Stimulated activated CD4-positive, alpha-beta T cell treated with anti-CD3 and anti-CD28 coated beads, Interleukin-1b, Interleukin-23, amount 100 ng/mL, for 1 hour (primary cell): Measurements from ENCODE around the gene LGALS3BP.
"Not testable (repeated sequence)": the region's sequence is repeated elsewhere in the genome, so short reads cannot be mapped to it uniquely, and the experiment has no call there.

Experiments
- DNase-seq, 2 donors: peaks; one replicate each; pipeline ENCODE4 v3.0.0-alpha.2; 2020; ENCODE audit warnings: low read depth in 2 of 2

LGALS3BP gene

GRCh38 chr17:78979780-78980623, at the start of gene LGALS3BP:
Gene LGALS3BP, minus strand, starts transcription at chr17:78979923. Its CDS starts 2,732 bp downstream, at chr17:78977191.
- no peak for DNase-seq

GRCh38 chr17:79028496-79029326, 49.0 kb upstream of the LGALS3BP start:
- no peak for DNase-seq

GRCh38 chr17:79027925-79028491, 48.3 kb upstream of the LGALS3BP start:
- no peak for DNase-seq

- DNase-seq: no peak
Measured at GRCh38 chr17:79027274-79027924, 47.7 kb upstream of the LGALS3BP start.

GRCh38 chr17:79026376-79027273, 46.9 kb upstream of the LGALS3BP start:
- no peak for DNase-seq

- no peak for DNase-seq
Measured at GRCh38 chr17:79024901-79025737, 45.4 kb upstream of the LGALS3BP start.

GRCh38 chr17:79023886-79024771, 44.4 kb upstream of the LGALS3BP start, which contains the start of gene C1QTNF1:
Gene C1QTNF1, plus strand, starts transcription at chr17:79024169. Its CDS starts 19,800 bp downstream, at chr17:79043969.
- no peak for DNase-seq

- DNase-seq: no peak
Measured at GRCh38 chr17:79023180-79023705, 43.5 kb upstream of the LGALS3BP start.

GRCh38 chr17:79022507-79022991, 42.8 kb upstream of the LGALS3BP start:
- no peak for DNase-seq

- not testable (repeated sequence) for DNase-seq
Measured at GRCh38 chr17:79021929-79022328, 42.2 kb upstream of the LGALS3BP start.

GRCh38 chr17:79020631-79021301, 41.0 kb upstream of the LGALS3BP start:
- DNase-seq: no peak

- DNase-seq: no peak
Measured at GRCh38 chr17:79019632-79020584, 40.2 kb upstream of the LGALS3BP start.

GRCh38 chr17:79019261-79019631, 39.5 kb upstream of the LGALS3BP start:
- DNase-seq: no peak

GRCh38 chr17:79018370-79018695, 38.6 kb upstream of the LGALS3BP start:
- no peak for DNase-seq

- no peak for DNase-seq
Measured at GRCh38 chr17:79017546-79018369, 38.0 kb upstream of the LGALS3BP start.
